ENCODE measurements around the gene WNT7B.

- TF ChIP-seq POLR2A (IDR thresholded peaks at IDR 0.05) (no peak), CTCF (IDR thresholded peaks at IDR 0.05) (no peak)
These were observed 100.6 kb downstream of the WNT7B start for GRCh38 chr22:45876136-45877035.
